Ovary (tissue), 3 donors: ENCODE data around the gene WIF1.

Experiments used
- POLR2A ChIP-seq: fragments of 450-650 bp; IDR thresholded peaks from one replicate; pipeline ENCODE4 v1.6.1; 2017; ENCODE audit warnings: antibody characterized with exemption, mild to moderate bottlenecking, moderate library complexity
- TF ChIP-seq, protein P1 (sequence below), 3 donors: fragments of 450-650 bp in 2 of 3; fragments of 200-600 bp in 1 of 3; IDR thresholded peaks; one replicate each; pipeline versions ENCODE4 v1.5.1 to v1.8.0; 2016 to 2022; ENCODE audit warnings: antibody characterized with exemption in 3 of 3, mild to moderate bottlenecking in 1 of 3
- donor health status: DM: no; HTN: no; CAD: no.

DNA sequence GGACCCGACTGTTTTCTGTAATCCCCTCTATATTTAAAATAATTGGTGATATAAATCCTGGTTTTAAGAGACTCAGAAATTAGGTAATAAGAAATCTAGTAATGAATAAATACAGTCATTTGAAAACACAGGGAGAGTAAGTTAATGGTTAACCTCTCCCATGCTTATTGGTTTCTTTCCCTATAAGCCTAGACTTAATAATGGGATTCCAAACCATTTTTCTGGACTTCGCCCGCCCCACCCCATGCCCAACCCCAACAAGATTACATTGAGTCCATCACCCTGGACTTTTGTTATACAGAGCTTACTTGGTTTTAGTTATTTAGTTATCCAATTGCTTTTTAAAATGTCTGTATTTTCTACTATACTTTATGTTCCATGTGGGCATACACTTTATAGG, 98.7 kb downstream of the WIF1 start:
- TF ChIP-seq, protein P1, sequence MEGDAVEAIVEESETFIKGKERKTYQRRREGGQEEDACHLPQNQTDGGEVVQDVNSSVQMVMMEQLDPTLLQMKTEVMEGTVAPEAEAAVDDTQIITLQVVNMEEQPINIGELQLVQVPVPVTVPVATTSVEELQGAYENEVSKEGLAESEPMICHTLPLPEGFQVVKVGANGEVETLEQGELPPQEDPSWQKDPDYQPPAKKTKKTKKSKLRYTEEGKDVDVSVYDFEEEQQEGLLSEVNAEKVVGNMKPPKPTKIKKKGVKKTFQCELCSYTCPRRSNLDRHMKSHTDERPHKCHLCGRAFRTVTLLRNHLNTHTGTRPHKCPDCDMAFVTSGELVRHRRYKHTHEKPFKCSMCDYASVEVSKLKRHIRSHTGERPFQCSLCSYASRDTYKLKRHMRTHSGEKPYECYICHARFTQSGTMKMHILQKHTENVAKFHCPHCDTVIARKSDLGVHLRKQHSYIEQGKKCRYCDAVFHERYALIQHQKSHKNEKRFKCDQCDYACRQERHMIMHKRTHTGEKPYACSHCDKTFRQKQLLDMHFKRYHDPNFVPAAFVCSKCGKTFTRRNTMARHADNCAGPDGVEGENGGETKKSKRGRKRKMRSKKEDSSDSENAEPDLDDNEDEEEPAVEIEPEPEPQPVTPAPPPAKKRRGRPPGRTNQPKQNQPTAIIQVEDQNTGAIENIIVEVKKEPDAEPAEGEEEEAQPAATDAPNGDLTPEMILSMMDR (IDR thresholded peaks at IDR 0.05): no peak
- no peak for TF ChIP-seq POLR2A
